Activated CD8-positive, alpha-beta memory T cell treated with anti-CD3 and anti-CD28 coated beads, Interleukin-2, amount 50 U/mL, for 4 hours (primary cell): ENCODE results near the gene SPAG8.
A peak's percentile ranks its signal among the peaks of the same experiment; 100 is the strongest.

Experiments
- DNase-seq: peaks from one replicate; pipeline ENCODE4 v3.0.0-alpha.2; 2020

SPAG8 gene

GRCh38 chr9:35839926-35840325 is 27.9 kb upstream of the SPAG8 start:
- DNase-seq, result no peak

GRCh38 chr9:35836595-35836994 is 24.5 kb upstream of the SPAG8 start:
- no peak for DNase-seq

GRCh38 chr9:35835766-35836165 is 23.7 kb upstream of the SPAG8 start:
- DNase-seq, result no peak

- no peak for DNase-seq
Observed at GRCh38 chr9:35835216-35835632, 23.2 kb upstream of the SPAG8 start.

- no peak for DNase-seq
Observed at GRCh38 chr9:35834260-35835215, 22.5 kb upstream of the SPAG8 start.

- DNase-seq, result no peak
Observed at GRCh38 chr9:35832814-35833213, 20.8 kb upstream of the SPAG8 start.

GRCh38 chr9:35831040-35831439 is 19.0 kb upstream of the SPAG8 start:
- no peak for DNase-seq

- no peak for DNase-seq
Observed at GRCh38 chr9:35829764-35830096, 17.7 kb upstream of the SPAG8 start.

GRCh38 chr9:35829084-35829763 is 17.2 kb upstream of the SPAG8 start, which contains the start of gene TMEM8B:
TMEM8B (plus strand) TSS chr9:35829228; CDS start chr9:35829448, 220 bp downstream.
- peak; percentile 95 for DNase-seq

GRCh38 chr9:35828716-35829083 is 16.6 kb upstream of the SPAG8 start, which contains the start of gene FAM221B:
FAM221B (minus strand) TSS chr9:35828732; CDS start chr9:35826161, 2,571 bp downstream.
- DNase-seq, result no peak

- DNase-seq, result no peak
Observed at GRCh38 chr9:35827486-35827885, 15.4 kb upstream of the SPAG8 start.

- DNase-seq, result no peak
Observed at GRCh38 chr9:35826071-35826701, 14.1 kb upstream of the SPAG8 start.

- DNase-seq, result no peak
Observed at GRCh38 chr9:35822926-35823325, 10.9 kb upstream of the SPAG8 start.

- no peak for DNase-seq
Observed at GRCh38 chr9:35820076-35820475, 8.0 kb upstream of the SPAG8 start.

- no peak for DNase-seq
Observed at GRCh38 chr9:35818341-35818740, 6.3 kb upstream of the SPAG8 start.

- no peak for DNase-seq
Observed at GRCh38 chr9:35816708-35817107, 4.6 kb upstream of the SPAG8 start.

GRCh38 chr9:35814841-35815543 is 2.9 kb upstream of the SPAG8 start, which contains the start of gene HINT2:
HINT2 (minus strand) TSS chr9:35815042; CDS start chr9:35814979, 63 bp downstream.
- peak; percentile 96 for DNase-seq

GRCh38 chr9:35814106-35814840 is 2.2 kb upstream of the SPAG8 start:
- no peak for DNase-seq

GRCh38 chr9:35813434-35814105 is 1.5 kb upstream of the SPAG8 start:
- DNase-seq, result no peak

- DNase-seq, result no peak
Observed at GRCh38 chr9:35811381-35812024, 559 bp downstream of the SPAG8 start.

- no peak for DNase-seq
Observed at GRCh38 chr9:35810122-35810521, 1.9 kb downstream of the SPAG8 start.
